Bronchial epithelial cell (primary cell): Measurements from ENCODE around the gene FAT1. TPM values are rescaled to one million over a fixed set of nuclear protein-coding genes. Genes with fewer than 3 reads are reported as not detected.

Source experiments
- DNase-seq: peaks from one replicate; pipeline ENCODE4 v3.0.0-alpha.2; 2010; ENCODE audit warnings: low read depth
- FAIRE-seq: peaks from 2 replicates; lab custom pipeline; 2011; peaks lifted over from hg19 to GRCh38; lab: Jason Lieb, UNC
- H3K27me3 ChIP-seq: 2 replicates; pipeline ENCODE4 v1.5.1; 2011; ENCODE audit warnings: low read length; ENCODE audit not compliant: control insufficient read depth, insufficient read depth
- H3K36me3 ChIP-seq: 2 replicates; pipeline ENCODE4 v1.5.1; 2011; ENCODE audit warnings: low read length; ENCODE audit not compliant: control insufficient read depth, insufficient read depth
- H3K4me3 ChIP-seq: 2 replicates; pipeline ENCODE4 v1.5.1; 2011; ENCODE audit warnings: mild to moderate bottlenecking, low read depth, low read length, control low read depth
- CTCF ChIP-seq: IDR thresholded peaks from 2 replicates; pipeline ENCODE4 v1.5.1; 2011; ENCODE audit warnings: mild to moderate bottlenecking, moderate library complexity, low read length, control low read depth, inconsistent platforms; ENCODE audit not compliant: insufficient read depth, severe bottlenecking
- total RNA-seq: library from RNA; depleted of rRNA; stranded (reverse); fragments of >200 nt; gene quantifications from 2 replicates; pipeline ENCODE4 v1.2.1, GENCODE V29; 2014

Gene FAT1
- total RNA-seq, 1 donor from 2014 or later = 237 TPM

GRCh38 chr4:186737427-186737826 is 13.8 kb upstream of the FAT1 start:
- no peak for DNase-seq
- Histone ChIP-seq H3K4me3 (no peak overlapping the region), H3K36me3 (no peaks in the 10 kb centered on the region), H3K27me3 (no peaks in the 10 kb centered on the region)
- FAIRE-seq = no peak
- TF ChIP-seq CTCF = no peak

- Histone ChIP-seq H3K27me3 (no peaks in the 10 kb centered on the region), H3K4me3 (no peak overlapping the region), H3K36me3 (no peaks in the 10 kb centered on the region)
- DNase-seq = peak; percentile 73
- no peak for FAIRE-seq
- TF ChIP-seq CTCF = no peak
Observed at GRCh38 chr4:186736466-186736865, 12.8 kb upstream of the FAT1 start.

- no peaks in the 10 kb centered on the region for H3K36me3 ChIP-seq
- no peaks in the 10 kb centered on the region for H3K27me3 ChIP-seq
- FAIRE-seq (no peak), DNase-seq (no peak)
- no peak overlapping the region for H3K4me3 ChIP-seq
- no peak for TF ChIP-seq CTCF
Observed at GRCh38 chr4:186734251-186734650, 10.6 kb upstream of the FAT1 start.

- no peaks in the 10 kb centered on the region for H3K27me3 ChIP-seq
- no peaks in the 10 kb centered on the region for H3K36me3 ChIP-seq
- no peak for TF ChIP-seq CTCF
- FAIRE-seq (no peak), DNase-seq (no peak)
- H3K4me3 ChIP-seq = no peak overlapping the region
Observed at GRCh38 chr4:186733778-186734177, 10.1 kb upstream of the FAT1 start.

- peak; percentile 30 for DNase-seq
- Histone ChIP-seq H3K4me3 (no peak overlapping the region), H3K27me3 (no peaks in the 10 kb centered on the region), H3K36me3 (no peaks in the 10 kb centered on the region)
- TF ChIP-seq CTCF = no peak
- no peak for FAIRE-seq
Observed at GRCh38 chr4:186730621-186731020, 7.0 kb upstream of the FAT1 start.

- FAIRE-seq (no peak), DNase-seq (peak; percentile 26)
- no peaks in the 10 kb centered on the region for H3K36me3 ChIP-seq
- no peaks in the 10 kb centered on the region for H3K27me3 ChIP-seq
- H3K4me3 ChIP-seq = no peak overlapping the region
- TF ChIP-seq CTCF = no peak
Observed at GRCh38 chr4:186729856-186730255, 6.2 kb upstream of the FAT1 start.
